Keratinocyte (primary cell): Measurements from ENCODE around the gene GBP6.

Experiments
- CTCF ChIP-seq, 3 experiments: IDR thresholded peaks in 1 of 3; conservative IDR thresholded peaks in 1 of 3; optimal IDR thresholded peaks in 1 of 3; 2 replicates in 2 of 3; 3 replicates in 1 of 3; pipeline versions ENCODE3 to v1.5.1; 2011; ENCODE audit warnings: low read length in 3 of 3, mild to moderate bottlenecking in 3 of 3, moderate library complexity in 2 of 3, control low read depth in 1 of 3, inconsistent platforms in 1 of 3; ENCODE audit not compliant: insufficient read depth in 2 of 3; ENCODE audit errors: extremely low read depth in 1 of 3
- EZH2 ChIP-seq: IDR thresholded peaks from one replicate; pipeline ENCODE4 v1.6.1; 2012; ENCODE audit warnings: inconsistent platforms, mild to moderate bottlenecking, low read length, moderate library complexity

- no peak for TF ChIP-seq CTCF (optimal IDR thresholded peaks at IDR 0.05 in 1 of 3, IDR thresholded peaks at IDR 0.05 in 1 of 3, conservative IDR thresholded peaks at IDR 0.05 in 1 of 3; ENCODE audit: extremely low read depth in 1 of 3, insufficient read depth in 2 of 3, low read length in 3 of 3)
- TF ChIP-seq EZH2: no peak
These were observed 17.8 kb downstream of the GBP6 start for GRCh38 chr1:89381618-89382017.
